Hepatocyte (in vitro differentiated cells): Measurements from ENCODE around the gene BSDC1. TPM values are rescaled to one million over a fixed set of nuclear protein-coding genes. Genes with fewer than 3 reads are reported as not detected.

Source experiments
- DNase-seq: peaks from one replicate; pipeline ENCODE4 v3.0.0-alpha.2; 2016; ENCODE audit warnings: low spot score
- H2AFZ ChIP-seq: fragments of 200-600 bp; sonication (generic); 2 replicates; pipeline ENCODE4 v1.6.0; 2016; ENCODE audit warnings: antibody characterized with exemption, mild to moderate bottlenecking
- H3K27ac ChIP-seq: fragments of 200-600 bp; sonication (generic); 2 replicates; pipeline ENCODE4 v1.5.1; 2016; ENCODE audit warnings: mild to moderate bottlenecking
- H3K27me3 ChIP-seq: fragments of 200-600 bp; sonication (generic); 2 replicates; pipeline ENCODE4 v1.6.1; 2016
- H3K36me3 ChIP-seq: fragments of 200-600 bp; sonication (generic); replicated peaks from 2 replicates; pipeline ENCODE4 v1.5.1; 2016; ENCODE audit warnings: low read depth; ENCODE audit not compliant: insufficient read depth
- H3K4me1 ChIP-seq: fragments of 200-600 bp; sonication (generic); 2 replicates; pipeline ENCODE4 v1.5.1; 2016; ENCODE audit warnings: mild to moderate bottlenecking, moderate library complexity; ENCODE audit not compliant: insufficient read depth
- H3K4me2 ChIP-seq: fragments of 200-600 bp; sonication (generic); 2 replicates; pipeline ENCODE4 v1.6.0; 2016
- H3K4me3 ChIP-seq: fragments of 200-600 bp; sonication (generic); 2 replicates; pipeline ENCODE4 v1.5.1; 2016; ENCODE audit warnings: mild to moderate bottlenecking
- H3K79me2 ChIP-seq: fragments of 200-600 bp; sonication (generic); 2 replicates; pipeline ENCODE4 v1.6.0; 2017; ENCODE audit warnings: mild to moderate bottlenecking
- H3K9me2 ChIP-seq: fragments of 200-600 bp; sonication (generic); replicated peaks from 2 replicates; pipeline ENCODE4 v1.6.0; 2017; ENCODE audit warnings: mild to moderate bottlenecking; ENCODE audit not compliant: insufficient read depth
- H3K9me3 ChIP-seq: fragments of 200-600 bp; sonication (generic); 2 replicates; pipeline ENCODE4 v1.5.1; 2016; ENCODE audit warnings: low read depth, mild to moderate bottlenecking
- H4K20me1 ChIP-seq: fragments of 200-600 bp; sonication (generic); 2 replicates; pipeline ENCODE4 v1.6.0; 2016; ENCODE audit warnings: mild to moderate bottlenecking; ENCODE audit not compliant: insufficient read depth, poor library complexity, severe bottlenecking
- CTCF ChIP-seq: fragments of 200-600 bp; sonication (generic); IDR thresholded peaks from 2 replicates; pipeline ENCODE4 v1.5.1; 2016; ENCODE audit warnings: antibody characterized with exemption, mild to moderate bottlenecking; ENCODE audit not compliant: poor library complexity
- EZH2 ChIP-seq: fragments of 200-600 bp; sonication (generic); IDR thresholded peaks from 2 replicates; pipeline ENCODE4 v1.6.1; 2016; ENCODE audit warnings: antibody characterized with exemption, mild to moderate bottlenecking, borderline replicate concordance
- EZH2phosphoT487 ChIP-seq: fragments of 200-600 bp; sonication (generic); IDR thresholded peaks from one replicate; pipeline ENCODE4 v1.6.1; 2018; ENCODE audit warnings: antibody characterized with exemption, mild to moderate bottlenecking, low read depth, moderate library complexity; ENCODE audit not compliant: unreplicated experiment, severe bottlenecking
- WGBS: methylation state at CpG from one replicate; pipeline ENCODE4 v1.1.6; 2016; ENCODE audit warnings: low lambda C conversion rate; ENCODE audit errors: missing lambda C conversion rate; 5-methylcytosine and 5-hydroxymethylcytosine counted together
- polyA plus RNA-seq: library from polyadenylated mRNA; unstranded; fragments of >200 nt; fragmentation: Nextera tagmentation; extraction: Ambion mirVana; gene quantifications from 2 replicates; pipeline ENCODE4 v1.2.1, GENCODE V29; 2016
- total RNA-seq: library from RNA; depleted of rRNA; stranded (reverse); fragments of >200 nt; gene quantifications from 2 replicates; pipeline ENCODE4 v1.2.3, GENCODE V29; 2014

Gene BSDC1
- total and polyA plus RNA-seq, 2 experiments from 2014 or later: 56.2 to 80.5 TPM

DNA sequence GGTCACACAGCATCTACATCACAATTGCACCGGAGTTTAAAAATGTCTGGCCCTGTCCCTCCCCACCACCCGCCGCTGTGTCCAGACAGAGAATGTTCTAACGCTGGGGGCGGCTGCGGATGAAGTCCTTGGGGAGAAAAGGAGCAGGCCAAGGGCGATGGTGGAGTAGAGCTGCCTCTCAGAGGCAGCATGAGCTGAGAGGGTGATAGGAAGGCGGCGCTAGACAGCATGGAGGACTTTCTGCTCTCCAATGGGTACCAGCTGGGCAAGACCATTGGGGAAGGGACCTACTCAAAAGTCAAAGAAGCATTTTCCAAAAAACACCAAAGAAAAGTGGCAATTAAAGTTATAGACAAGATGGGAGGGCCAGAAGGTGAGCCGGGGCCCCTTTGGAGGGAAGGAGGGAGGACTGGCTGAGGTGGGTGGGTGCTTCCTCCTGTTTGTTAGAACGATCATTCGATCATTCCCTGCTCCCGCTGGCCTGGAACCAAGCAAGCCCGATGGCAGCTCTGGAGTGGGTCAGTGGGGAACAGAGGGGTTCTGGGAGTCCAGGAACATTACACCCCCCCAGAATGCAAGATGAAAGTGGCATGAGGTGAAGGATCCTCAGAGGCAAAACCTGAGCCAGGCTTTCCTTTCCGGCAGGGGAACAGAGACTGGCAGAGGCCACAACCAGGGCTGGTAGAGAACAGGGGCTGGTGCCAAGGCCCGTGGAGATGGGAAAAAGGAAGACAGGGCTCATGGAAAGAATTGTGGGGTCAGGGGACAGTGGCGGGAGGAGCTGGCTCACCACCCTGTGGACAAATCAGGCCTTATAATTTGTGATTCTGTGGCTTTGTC is 31.5 kb downstream of the BSDC1 start, which contains the start of the genes FAM229A and TSSK3:
Gene FAM229A (minus strand): TSS at position 12 of the 840 bp plus-strand sequence. CDS start 394 bp downstream, outside the sequence.
Gene TSSK3 (plus strand): TSS at position 66 of the 840 bp plus-strand sequence. CDS start 163 bp downstream, at position 229.
- Histone ChIP-seq H3K9me3 (no peaks in the 10 kb centered on the region), H3K4me3 (peak within 1 kb of the TSS; percentile 67), H3K36me3 (no peaks in the 10 kb centered on the region), H3K27ac (peak within 1 kb of the TSS; percentile 60), H3K79me2 (no peaks in the 10 kb centered on the region), H3K4me2 (peak within 1 kb of the TSS; percentile 100), H3K27me3 (no peaks in the 10 kb centered on the region), H3K9me2 (no peaks in the 10 kb centered on the region), H4K20me1 (no peaks in the 10 kb centered on the region), H2AFZ (peak within 1 kb of the TSS; percentile 60), H3K4me1 (peaks cover 9% of the 10 kb centered on the region)
- no peak for TF ChIP-seq EZH2
- no peak for TF ChIP-seq CTCF
- WGBS: 72% methylated on average over 16 of the region's 17 CpGs
- no peak for DNase-seq

DNA sequence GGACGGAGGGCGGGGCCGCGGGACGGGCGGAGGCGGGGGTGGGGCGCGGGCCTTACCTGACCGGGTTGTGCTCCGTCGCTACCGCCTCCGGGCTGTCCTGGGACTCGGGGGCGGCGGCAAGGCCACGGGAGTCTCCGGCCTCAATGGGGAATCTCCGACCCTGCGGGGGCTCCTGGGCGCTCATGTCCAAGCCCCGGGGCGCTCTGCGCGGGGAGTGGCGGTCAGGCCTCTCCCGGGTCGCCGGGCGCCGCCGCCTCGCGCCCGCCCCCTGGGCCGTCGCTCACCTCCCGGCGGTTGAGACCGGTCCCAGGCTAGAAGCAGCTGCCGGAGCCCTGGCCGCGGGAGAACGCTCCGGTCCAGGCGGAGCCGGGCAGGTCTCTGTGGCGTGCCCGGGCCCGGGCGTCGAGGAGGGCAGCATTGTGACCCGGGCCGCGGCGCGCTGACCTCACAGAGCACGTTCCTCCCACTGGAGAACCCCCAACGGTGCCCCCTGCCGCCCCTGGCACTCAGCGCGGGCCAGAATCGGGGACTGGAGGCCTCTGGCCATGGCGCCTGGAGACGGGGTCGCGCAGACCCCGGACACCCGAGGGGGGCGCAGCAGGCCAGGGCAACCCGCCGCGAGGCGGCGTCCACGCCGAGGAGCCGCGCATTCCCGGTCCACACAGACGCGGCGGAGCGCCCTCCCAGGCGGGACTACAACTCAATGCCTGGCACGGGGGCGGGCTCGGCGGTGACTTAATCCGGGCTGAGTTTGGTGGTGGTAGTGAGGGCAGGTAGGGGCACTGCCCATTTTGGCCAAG is 32.4 kb downstream of the BSDC1 start:
- H3K4me3 ChIP-seq: peak overlapping the region; percentile 67
- peak overlapping the region; percentile 60 for H3K27ac ChIP-seq
- no peaks in the 10 kb centered on the region for H3K27me3 ChIP-seq

DNA sequence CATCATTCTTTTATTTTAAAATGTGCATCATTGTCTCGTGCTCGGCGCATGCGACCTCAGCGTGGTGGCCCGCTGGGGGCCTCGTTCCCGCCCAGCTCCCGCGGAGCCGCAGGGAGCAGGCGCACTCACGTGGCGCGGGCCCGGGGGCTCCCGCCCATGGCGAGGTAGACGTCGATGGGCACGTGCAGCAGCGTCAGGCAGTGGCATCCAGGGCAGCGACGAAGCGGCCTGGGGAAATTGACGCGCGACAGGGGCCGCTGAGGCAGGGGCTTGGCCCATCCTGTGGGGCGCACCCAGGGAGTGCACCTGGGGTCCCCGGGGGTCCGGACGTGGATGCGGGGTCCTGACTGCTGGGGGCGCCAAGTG is 33.0 kb downstream of the BSDC1 start:
- Histone ChIP-seq H3K4me1 (peaks cover 9% of the 10 kb centered on the region), H3K9me2 (no peaks in the 10 kb centered on the region), H3K27ac (no peak overlapping the region), H3K9me3 (no peaks in the 10 kb centered on the region), H4K20me1 (no peaks in the 10 kb centered on the region), H3K27me3 (no peaks in the 10 kb centered on the region), H3K79me2 (no peaks in the 10 kb centered on the region), H3K36me3 (no peaks in the 10 kb centered on the region), H3K4me2 (peak overlapping the region; percentile 100), H3K4me3 (peak overlapping the region; percentile 67), H2AFZ (no peak overlapping the region)
- TF ChIP-seq EZH2phosphoT487 (no peak), EZH2 (no peak), CTCF (no peak)
- no peak for DNase-seq
- 79% methylated on average over 29 of the region's 35 CpGs for WGBS

More for the DNA sequence above, 32.4 kb downstream of the BSDC1 start:
- Histone ChIP-seq H3K36me3 (no peaks in the 10 kb centered on the region), H3K4me2 (peak overlapping the region; percentile 100), H3K79me2 (no peaks in the 10 kb centered on the region), H2AFZ (peak overlapping the region; percentile 60), H4K20me1 (no peaks in the 10 kb centered on the region), H3K9me2 (no peaks in the 10 kb centered on the region), H3K9me3 (no peaks in the 10 kb centered on the region), H3K4me1 (peaks cover 9% of the 10 kb centered on the region)
- TF ChIP-seq CTCF: peak; percentile 51
- TF ChIP-seq EZH2: no peak
- TF ChIP-seq EZH2phosphoT487: no peak
- 5% methylated on average over 53 of the region's 91 CpGs for WGBS
- DNase-seq: peak; percentile 73
